Measurements from ENCODE around the gene SLC38A8. TPM values are rescaled to one million over a fixed set of nuclear protein-coding genes. Genes with fewer than 3 reads are reported as not detected.

Gene SLC38A8
- polyA plus RNA-seq, 1 donor: 0.12 TPM

- peaks cover 7% of the 10 kb centered on the region for H3K27me3 ChIP-seq (ENCODE audit: control insufficient read depth, insufficient read depth, low read length)
- no peaks in the 10 kb centered on the region for H3K9me3 ChIP-seq (ENCODE audit: control insufficient read depth, low read depth, low read length)
- no peak for DNase-seq
- no peak overlapping the region for H3K27ac ChIP-seq (ENCODE audit: low read length)
- no peaks in the 10 kb centered on the region for H3K4me1 ChIP-seq (ENCODE audit: control insufficient read depth, insufficient read depth, low read length)
- H3K36me3 ChIP-seq (ENCODE audit: control insufficient read depth, insufficient read depth, low read length): no peaks in the 10 kb centered on the region
- no peak overlapping the region for H3K4me3 ChIP-seq (ENCODE audit: low read length)
- no CpG with 5 or more reads among the region's 7 CpGs for WGBS (ENCODE audit: insufficient coverage, low lambda C conversion rate)
Observed at GRCh38 chr16:84001726-84002125, 40.9 kb downstream of the SLC38A8 start.

- H3K36me3 ChIP-seq (ENCODE audit: control insufficient read depth, insufficient read depth, low read length): no peaks in the 10 kb centered on the region
- no peak overlapping the region for H3K27ac ChIP-seq (ENCODE audit: low read length)
- no peaks in the 10 kb centered on the region for H3K9me3 ChIP-seq (ENCODE audit: control insufficient read depth, low read depth, low read length)
- peaks cover 10% of the 10 kb centered on the region for H3K27me3 ChIP-seq (ENCODE audit: control insufficient read depth, insufficient read depth, low read length)
- no peak overlapping the region for H3K4me3 ChIP-seq (ENCODE audit: low read length)
- DNase-seq: no peak
- H3K4me1 ChIP-seq (ENCODE audit: control insufficient read depth, insufficient read depth, low read length): no peaks in the 10 kb centered on the region
- no CpG with 5 or more reads among the region's 13 CpGs for WGBS (ENCODE audit: insufficient coverage, low lambda C conversion rate)
Observed at GRCh38 chr16:84000989-84001642, 41.5 kb downstream of the SLC38A8 start.

DNA sequence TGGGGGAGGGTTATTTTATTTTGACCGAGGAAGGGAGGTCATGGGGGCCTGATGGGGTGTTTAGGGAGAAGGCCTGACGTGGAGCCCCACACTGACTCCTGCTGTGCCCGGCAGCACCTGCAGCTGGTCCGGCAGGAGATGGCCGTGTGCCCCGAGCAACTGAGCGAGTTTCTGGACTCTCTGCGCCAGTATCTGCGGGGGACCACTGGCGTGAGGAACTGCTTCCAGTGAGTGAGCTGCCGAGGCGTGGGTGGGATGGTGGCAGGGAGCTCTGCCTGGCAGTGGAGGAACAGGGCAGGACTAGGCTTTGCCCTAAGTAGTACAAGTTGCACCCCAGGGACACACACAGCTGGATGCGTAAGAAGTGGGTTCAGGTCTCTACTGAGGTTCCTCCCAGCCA lies 44.5 kb downstream of the SLC38A8 start:
- no peaks in the 10 kb centered on the region for H3K4me1 ChIP-seq (ENCODE audit: control insufficient read depth, insufficient read depth, low read length)
- no peaks in the 10 kb centered on the region for H3K36me3 ChIP-seq (ENCODE audit: control insufficient read depth, insufficient read depth, low read length)
- no CpG with 5 or more reads among the region's 13 CpGs for WGBS (ENCODE audit: insufficient coverage, low lambda C conversion rate)
- peaks cover 9% of the 10 kb centered on the region for H3K27me3 ChIP-seq (ENCODE audit: control insufficient read depth, insufficient read depth, low read length)
- H3K9me3 ChIP-seq (ENCODE audit: control insufficient read depth, low read depth, low read length): no peaks in the 10 kb centered on the region
- H3K27ac ChIP-seq (ENCODE audit: low read length): no peak overlapping the region
- no peak overlapping the region for H3K4me3 ChIP-seq (ENCODE audit: low read length)
- DNase-seq: no peak

DNA sequence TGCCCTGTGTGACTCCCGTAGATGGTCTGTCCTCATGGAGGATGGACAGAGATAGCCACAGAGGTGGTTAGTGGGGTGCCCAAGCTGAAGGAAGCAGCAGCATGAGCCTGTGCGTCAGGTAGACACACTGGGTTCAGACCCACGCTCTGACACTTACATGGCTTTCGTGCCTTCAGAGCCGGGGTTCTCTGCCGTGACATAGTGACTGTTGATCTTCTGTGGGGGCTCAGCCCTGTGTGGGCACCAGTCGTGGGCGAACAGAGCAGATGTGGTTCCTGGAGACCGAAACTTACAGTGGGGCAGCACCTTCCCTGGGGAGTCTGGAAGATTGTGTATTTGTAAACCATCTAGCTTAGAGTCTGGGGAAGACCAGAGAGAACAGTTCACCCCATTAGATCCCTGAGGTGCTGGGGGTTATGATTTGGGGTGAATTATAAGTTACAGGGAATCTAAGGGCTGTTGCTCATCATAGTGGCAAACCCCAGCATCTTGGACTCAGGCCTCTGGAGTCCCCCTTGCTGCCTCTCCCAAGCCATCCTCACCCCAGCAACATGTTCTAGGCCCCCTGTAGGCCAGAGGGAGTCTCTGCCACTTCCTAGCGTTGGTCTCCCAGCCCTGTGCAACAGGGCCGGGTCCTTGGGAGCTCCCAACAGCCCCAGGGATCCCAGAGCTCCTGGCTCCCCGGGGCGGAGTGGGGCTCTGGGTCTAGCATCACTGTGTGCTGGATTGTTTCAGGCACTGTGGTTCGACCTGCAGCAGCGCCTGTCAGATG lies 45.9 kb downstream of the SLC38A8 start:
- DNase-seq: no peak
- Histone ChIP-seq H3K4me3 (ENCODE audit: low read length) (no peak overlapping the region), H3K27ac (ENCODE audit: low read length) (no peak overlapping the region), H3K27me3 (ENCODE audit: control insufficient read depth, insufficient read depth, low read length) (peaks cover 9% of the 10 kb centered on the region), H3K36me3 (ENCODE audit: control insufficient read depth, insufficient read depth, low read length) (no peaks in the 10 kb centered on the region), H3K9me3 (ENCODE audit: control insufficient read depth, low read depth, low read length) (no peaks in the 10 kb centered on the region), H3K4me1 (ENCODE audit: control insufficient read depth, insufficient read depth, low read length) (no peaks in the 10 kb centered on the region)
- no CpG with 5 or more reads among the region's 15 CpGs for WGBS (ENCODE audit: insufficient coverage, low lambda C conversion rate)

- peak; percentile 25 to 44 for DNase-seq
- Histone ChIP-seq H3K36me3 (ENCODE audit: control insufficient read depth, insufficient read depth, low read length) (no peaks in the 10 kb centered on the region), H3K4me3 (ENCODE audit: low read length) (no peak overlapping the region), H3K27ac (ENCODE audit: low read length) (no peak overlapping the region), H3K9me3 (ENCODE audit: control insufficient read depth, low read depth, low read length) (no peaks in the 10 kb centered on the region), H3K27me3 (ENCODE audit: control insufficient read depth, insufficient read depth, low read length) (peaks cover 9% of the 10 kb centered on the region), H3K4me1 (ENCODE audit: control insufficient read depth, insufficient read depth, low read length) (no peaks in the 10 kb centered on the region)
- WGBS (ENCODE audit: insufficient coverage, low lambda C conversion rate): 0% methylated on average over 1 of the region's 21 CpGs
Observed at GRCh38 chr16:83995754-83996153, 46.8 kb downstream of the SLC38A8 start.

DNA sequence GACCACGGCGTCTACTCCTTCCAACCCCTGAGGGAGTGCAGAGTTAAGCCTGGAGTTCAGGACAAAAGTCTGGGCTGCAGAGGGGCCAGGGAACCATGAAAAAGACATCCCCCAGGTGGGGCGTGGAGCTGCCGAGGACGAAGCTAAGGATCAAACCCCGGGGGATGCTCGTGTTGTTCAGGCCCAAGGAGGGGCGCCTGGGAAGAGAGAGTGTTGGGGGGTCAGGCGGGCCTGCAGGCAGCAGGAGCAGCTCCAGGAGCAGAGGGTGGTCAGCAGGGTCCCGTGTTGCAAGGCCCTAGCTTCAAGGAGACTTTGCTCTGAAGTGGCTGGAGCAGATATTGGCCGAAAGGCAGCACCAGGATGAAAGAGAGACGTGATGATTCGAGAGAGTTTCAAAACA lies 47.9 kb downstream of the SLC38A8 start:
- H3K4me3 ChIP-seq (ENCODE audit: low read length): no peak overlapping the region
- H3K27ac ChIP-seq (ENCODE audit: low read length): no peak overlapping the region
- no CpG with 5 or more reads among the region's 13 CpGs for WGBS (ENCODE audit: insufficient coverage, low lambda C conversion rate)
- H3K9me3 ChIP-seq (ENCODE audit: control insufficient read depth, low read depth, low read length): no peaks in the 10 kb centered on the region
- H3K27me3 ChIP-seq (ENCODE audit: control insufficient read depth, insufficient read depth, low read length): peaks cover 14% of the 10 kb centered on the region
- H3K4me1 ChIP-seq (ENCODE audit: control insufficient read depth, insufficient read depth, low read length): no peaks in the 10 kb centered on the region
- H3K36me3 ChIP-seq (ENCODE audit: control insufficient read depth, insufficient read depth, low read length): no peaks in the 10 kb centered on the region
- DNase-seq: no peak

DNA sequence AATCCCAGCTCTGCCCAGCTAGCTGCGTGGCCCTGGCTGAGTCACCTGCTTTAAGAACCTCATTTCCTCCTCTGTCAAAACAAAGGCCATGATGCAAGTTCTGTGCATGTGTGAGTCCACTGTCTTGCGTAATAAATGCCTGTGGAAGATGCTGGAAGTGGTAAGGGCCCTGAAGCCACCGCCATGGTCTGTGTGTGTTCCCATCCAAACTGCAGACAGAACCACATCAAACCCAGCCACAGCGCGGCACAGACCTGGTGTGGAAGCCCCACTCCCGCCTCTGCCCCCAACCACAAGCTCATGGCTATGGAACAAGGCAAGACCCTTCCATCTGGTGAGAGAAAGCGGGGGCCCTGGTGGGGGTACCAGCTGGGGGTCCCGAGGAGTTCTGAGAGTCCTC lies 48.5 kb downstream of the SLC38A8 start:
- H3K27me3 ChIP-seq (ENCODE audit: control insufficient read depth, insufficient read depth, low read length): peaks cover 17% of the 10 kb centered on the region
- no peak for DNase-seq
- H3K27ac ChIP-seq (ENCODE audit: low read length): no peak overlapping the region
- WGBS (ENCODE audit: insufficient coverage, low lambda C conversion rate): no CpG with 5 or more reads among the region's 8 CpGs
- H3K4me3 ChIP-seq (ENCODE audit: low read length): no peak overlapping the region
- H3K36me3 ChIP-seq (ENCODE audit: control insufficient read depth, insufficient read depth, low read length): no peaks in the 10 kb centered on the region
- no peaks in the 10 kb centered on the region for H3K4me1 ChIP-seq (ENCODE audit: control insufficient read depth, insufficient read depth, low read length)
- no peaks in the 10 kb centered on the region for H3K9me3 ChIP-seq (ENCODE audit: control insufficient read depth, low read depth, low read length)

DNA sequence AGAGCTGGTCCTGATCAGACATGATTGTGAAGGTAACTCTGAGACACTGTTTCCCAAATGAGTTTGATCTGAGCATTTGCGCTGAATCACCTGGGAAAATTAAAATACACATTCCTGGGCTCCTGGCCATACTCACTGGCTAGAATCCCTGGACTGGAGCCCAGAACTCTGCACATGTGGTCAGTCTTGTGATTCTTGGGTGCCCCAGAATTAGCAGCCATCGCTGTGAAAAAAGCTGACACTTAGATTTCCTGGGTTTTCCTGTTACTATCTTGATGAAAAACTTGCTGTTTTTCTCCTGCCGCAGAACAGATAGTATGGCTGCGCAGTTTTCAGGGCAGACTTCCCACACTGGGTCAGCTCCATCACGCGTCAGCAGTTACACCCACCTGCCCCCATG lies 50.0 kb downstream of the SLC38A8 start:
- DNase-seq: no peak
- no peak overlapping the region for H3K27ac ChIP-seq (ENCODE audit: low read length)
- no peak overlapping the region for H3K4me3 ChIP-seq (ENCODE audit: low read length)
- H3K9me3 ChIP-seq (ENCODE audit: control insufficient read depth, low read depth, low read length): no peaks in the 10 kb centered on the region
- H3K27me3 ChIP-seq (ENCODE audit: control insufficient read depth, insufficient read depth, low read length): peaks cover 22% of the 10 kb centered on the region
- no CpG with 5 or more reads among the region's 6 CpGs for WGBS (ENCODE audit: insufficient coverage, low lambda C conversion rate)
- no peaks in the 10 kb centered on the region for H3K4me1 ChIP-seq (ENCODE audit: control insufficient read depth, insufficient read depth, low read length)
- no peaks in the 10 kb centered on the region for H3K36me3 ChIP-seq (ENCODE audit: control insufficient read depth, insufficient read depth, low read length)

- DNase-seq: no peak
- Histone ChIP-seq H3K27ac (ENCODE audit: low read length) (no peak overlapping the region), H3K36me3 (ENCODE audit: control insufficient read depth, insufficient read depth, low read length) (no peaks in the 10 kb centered on the region), H3K4me3 (ENCODE audit: low read length) (no peak overlapping the region), H3K4me1 (ENCODE audit: control insufficient read depth, insufficient read depth, low read length) (no peaks in the 10 kb centered on the region), H3K9me3 (ENCODE audit: control insufficient read depth, low read depth, low read length) (no peaks in the 10 kb centered on the region), H3K27me3 (ENCODE audit: control insufficient read depth, insufficient read depth, low read length) (peaks cover 17% of the 10 kb centered on the region)
- WGBS (ENCODE audit: insufficient coverage, low lambda C conversion rate): no CpG with 5 or more reads among the region's 11 CpGs
Observed at GRCh38 chr16:83990492-83990891, 52.1 kb downstream of the SLC38A8 start.

- Histone ChIP-seq H3K9me3 (ENCODE audit: control insufficient read depth, low read depth, low read length) (no peaks in the 10 kb centered on the region), H3K27me3 (ENCODE audit: control insufficient read depth, insufficient read depth, low read length) (peaks cover 17% of the 10 kb centered on the region), H3K4me3 (ENCODE audit: low read length) (no peak overlapping the region), H3K4me1 (ENCODE audit: control insufficient read depth, insufficient read depth, low read length) (no peaks in the 10 kb centered on the region), H3K27ac (ENCODE audit: low read length) (no peak overlapping the region), H3K36me3 (ENCODE audit: control insufficient read depth, insufficient read depth, low read length) (no peaks in the 10 kb centered on the region)
- WGBS (ENCODE audit: insufficient coverage, low lambda C conversion rate): no CpG with 5 or more reads among the region's 8 CpGs
- no peak for DNase-seq
Observed at GRCh38 chr16:83989300-83989699, 53.3 kb downstream of the SLC38A8 start.

DNA sequence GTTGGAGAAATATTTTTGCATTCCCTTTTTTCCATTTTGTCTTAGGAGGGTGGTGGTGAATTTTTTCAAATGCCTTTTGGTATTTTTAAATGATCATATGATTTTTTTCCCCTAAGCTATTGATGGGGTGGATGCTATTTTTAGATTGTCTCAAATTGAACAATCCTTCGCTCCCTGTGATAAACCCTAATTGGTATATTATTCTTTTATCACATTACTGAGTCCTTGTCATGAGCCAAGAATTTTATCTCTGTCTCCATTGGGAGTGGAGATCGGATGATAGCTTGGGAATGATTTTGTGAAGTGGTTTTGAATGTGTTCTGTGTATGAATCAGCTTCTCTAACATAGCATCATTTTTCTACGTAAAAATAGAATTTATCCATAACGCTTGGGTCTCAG lies 59.1 kb downstream of the SLC38A8 start:
- Histone ChIP-seq H3K4me1 (ENCODE audit: control insufficient read depth, insufficient read depth, low read length) (no peaks in the 10 kb centered on the region), H3K36me3 (ENCODE audit: control insufficient read depth, insufficient read depth, low read length) (no peaks in the 10 kb centered on the region), H3K27ac (ENCODE audit: low read length) (no peak overlapping the region), H3K27me3 (ENCODE audit: control insufficient read depth, insufficient read depth, low read length) (peaks cover 3% of the 10 kb centered on the region), H3K4me3 (ENCODE audit: low read length) (no peak overlapping the region), H3K9me3 (ENCODE audit: control insufficient read depth, low read depth, low read length) (peaks cover 2% of the 10 kb centered on the region)
- 67% methylated on average over 3 of the region's 4 CpGs for WGBS (ENCODE audit: insufficient coverage, low lambda C conversion rate)
- no peak for DNase-seq

Data from large intestine (tissue), 3 donors.